Esophagus (tissue), 2 donors: Measurements from ENCODE around the gene TMEM120B. TPM values are rescaled to one million over a fixed set of nuclear protein-coding genes. Genes with fewer than 3 reads are reported as not detected.

Source experiments
- H3K27ac ChIP-seq, 2 donors: one replicate each; pipeline ENCODE4 v1.5.1; 2013; ENCODE audit warnings: low read depth in 2 of 2, mild to moderate bottlenecking in 2 of 2, inconsistent platforms in 1 of 2, low read length in 1 of 2, moderate library complexity in 1 of 2
- H3K27me3 ChIP-seq, 2 donors: one replicate each; pipeline ENCODE4 v1.6.1; 2013; ENCODE audit warnings: low read length in 2 of 2, control low read depth in 1 of 2, mild to moderate bottlenecking in 1 of 2; ENCODE audit not compliant: insufficient read depth in 2 of 2, control insufficient read depth in 1 of 2
- H3K36me3 ChIP-seq, 2 donors: one replicate each; pipeline ENCODE4 v1.6.1; 2013; ENCODE audit warnings: low read length in 1 of 2; ENCODE audit not compliant: control insufficient read depth in 2 of 2, insufficient read depth in 2 of 2
- H3K4me1 ChIP-seq, 2 donors: one replicate each; pipeline ENCODE4 v1.6.1; 2013; ENCODE audit warnings: low read length in 1 of 2; ENCODE audit not compliant: control insufficient read depth in 2 of 2, insufficient read depth in 2 of 2
- H3K4me3 ChIP-seq, 2 donors: one replicate each; pipeline ENCODE4 v1.5.1; 2013; ENCODE audit warnings: low read length in 2 of 2, mild to moderate bottlenecking in 2 of 2, low read depth in 1 of 2, moderate library complexity in 1 of 2
- H3K9me3 ChIP-seq, 2 donors: one replicate each; pipeline ENCODE4 v1.6.1; 2013; ENCODE audit warnings: mild to moderate bottlenecking in 2 of 2, low read depth in 1 of 2, low read length in 1 of 2, moderate library complexity in 1 of 2; ENCODE audit not compliant: control insufficient read depth in 2 of 2, insufficient read depth in 1 of 2
- WGBS, 2 donors: extraction: QIAGEN DNeasy Blood & Tissue Kit; methylation state at CpG; one replicate each; pipeline ENCODE4 v1.1.7; 2013; 5-methylcytosine and 5-hydroxymethylcytosine counted together
- polyA plus RNA-seq, 2 donors: library from polyadenylated mRNA; stranded (reverse); fragments of 200-250 nt; gene quantifications; one replicate each; pipeline ENCODE4 v1.2.3, GENCODE V29; 2013
- donor health status: healthy with polysubstance abuse.
- donor health status: Bipolar disorder and iron deficiency.

The TMEM120B gene
- polyA plus RNA-seq, 2 donors, result 1.9 to 5.1 TPM

- Histone ChIP-seq H3K4me1 (peaks cover 2 to 34% of the 10 kb centered on the region in 2 donors), H3K27ac (peak within 1 kb of the TSS; percentile 84 to 86)
- WGBS, 2 donors, result 1 to 2% methylated on average over 35 to 36 of the region's 36 CpGs
These were observed 80.9 kb downstream of the TMEM120B start, which contains the start of gene RHOF for GRCh38 chr12:121793440-121793837. Gene RHOF, minus strand, starts transcription at chr12:121793688. Its CDS starts 55 bp downstream, at chr12:121793633.

DNA sequence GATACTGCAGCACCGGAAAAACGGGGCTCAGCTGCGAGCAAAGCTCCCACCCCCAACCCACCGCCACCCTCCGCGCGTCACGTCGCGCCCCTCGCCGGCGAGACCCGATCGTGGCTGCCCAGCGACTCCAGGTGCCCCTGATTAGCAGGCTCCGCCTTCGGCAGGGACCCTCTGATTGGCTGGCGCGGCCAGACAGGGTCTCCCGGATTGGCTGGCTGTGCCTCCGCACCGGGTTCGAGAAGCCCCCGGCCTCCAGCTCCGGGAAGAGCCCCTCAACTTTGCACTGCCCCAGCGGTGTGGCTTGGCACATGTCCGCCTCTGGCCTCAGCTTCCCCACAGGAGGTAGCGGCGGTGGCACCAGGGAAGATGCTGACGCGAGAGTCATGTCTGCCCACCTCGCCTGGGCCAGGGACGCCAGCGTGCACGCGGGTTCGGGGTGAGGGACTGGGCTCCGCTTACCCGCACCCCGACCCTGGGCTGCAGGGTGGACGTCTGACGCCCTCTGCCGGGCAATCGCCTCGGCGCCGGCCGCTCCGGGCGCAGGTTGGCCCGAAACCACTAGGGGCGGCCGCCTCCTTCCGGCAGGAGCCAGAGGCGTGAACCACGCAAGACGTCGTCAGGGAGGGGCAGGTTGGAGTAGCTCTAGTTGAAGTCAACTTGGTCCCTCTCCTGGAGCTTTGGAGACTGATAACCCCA, 81.4 kb downstream of the TMEM120B start:
- Histone ChIP-seq H3K27ac (peak overlapping the region; percentile 84 to 86), H3K9me3 (no peaks in the 10 kb centered on the region), H3K4me1 (peaks cover 2 to 36% of the 10 kb centered on the region in 2 donors), H3K36me3 (peaks cover 0 to 10% of the 10 kb centered on the region in 2 donors), H3K27me3 (no peaks in the 10 kb centered on the region), H3K4me3 (peak overlapping the region; percentile 48 to 49)
- 1% methylated on average over 56 to 59 of the region's 59 CpGs for WGBS, 2 donors

More at GRCh38 chr12:121793440-121793837, 80.9 kb downstream of the TMEM120B start, which contains the start of gene RHOF:
- Histone ChIP-seq H3K4me3 (peak within 1 kb of the TSS; percentile 48 to 49), H3K9me3 (no peaks in the 10 kb centered on the region), H3K27me3 (no peaks in the 10 kb centered on the region), H3K36me3 (peaks cover 0 to 10% of the 10 kb centered on the region in 2 donors)

DNA sequence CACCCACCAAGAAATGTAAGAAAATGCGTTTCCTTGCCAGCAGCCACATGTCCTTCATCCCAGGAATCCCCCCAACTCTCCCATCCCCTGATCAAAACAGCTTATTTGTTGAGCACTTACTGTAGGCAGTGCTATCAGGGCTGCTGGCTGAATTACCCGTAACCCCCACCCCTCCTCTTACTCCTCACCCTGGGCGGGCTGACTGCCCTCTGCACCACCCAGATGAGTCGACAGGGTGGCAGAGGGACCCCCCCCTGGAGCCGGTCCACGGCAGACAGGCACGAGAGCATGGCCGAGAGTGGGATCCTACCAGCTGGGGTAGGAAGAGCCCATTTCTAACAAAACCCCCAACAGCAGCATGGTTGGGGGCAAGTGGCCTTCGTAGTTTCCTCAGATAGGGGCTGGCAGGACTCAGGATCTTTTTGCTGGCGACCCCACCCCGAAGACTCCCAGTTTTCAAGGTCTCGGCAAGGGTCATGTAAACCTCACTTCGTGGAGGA, 82.0 kb downstream of the TMEM120B start:
- WGBS, 2 donors, result 1 to 3% methylated on average over 13 of the region's 13 CpGs
- Histone ChIP-seq H3K4me3 (peak overlapping the region in 1 of 2 donors; percentile 12), H3K27me3 (no peaks in the 10 kb centered on the region), H3K27ac (peak overlapping the region; percentile 84 to 86), H3K36me3 (peaks cover 0 to 10% of the 10 kb centered on the region in 2 donors), H3K9me3 (no peaks in the 10 kb centered on the region), H3K4me1 (peaks cover 2 to 36% of the 10 kb centered on the region in 2 donors)

GRCh38 chr12:121795034-121795968, 82.7 kb downstream of the TMEM120B start:
- Histone ChIP-seq H3K4me1 (peaks cover 2 to 36% of the 10 kb centered on the region in 2 donors), H3K27me3 (no peaks in the 10 kb centered on the region), H3K36me3 (peaks cover 0 to 10% of the 10 kb centered on the region in 2 donors), H3K27ac (peak overlapping the region; percentile 84 to 86), H3K4me3 (peak overlapping the region in 1 of 2 donors; percentile 12), H3K9me3 (no peaks in the 10 kb centered on the region)
- 31 to 34% methylated on average over 15 of the region's 15 CpGs for WGBS, 2 donors

- WGBS, 2 donors, result 16 to 18% methylated on average over 39 of the region's 39 CpGs
- Histone ChIP-seq H3K27ac (peak overlapping the region; percentile 99 to 100), H3K36me3 (peaks cover 0 to 10% of the 10 kb centered on the region in 2 donors), H3K9me3 (no peaks in the 10 kb centered on the region), H3K4me1 (peaks cover 2 to 36% of the 10 kb centered on the region in 2 donors), H3K27me3 (no peaks in the 10 kb centered on the region), H3K4me3 (peak overlapping the region; percentile 42 to 88)
These were observed 84.6 kb downstream of the TMEM120B start for GRCh38 chr12:121796855-121797751.

DNA sequence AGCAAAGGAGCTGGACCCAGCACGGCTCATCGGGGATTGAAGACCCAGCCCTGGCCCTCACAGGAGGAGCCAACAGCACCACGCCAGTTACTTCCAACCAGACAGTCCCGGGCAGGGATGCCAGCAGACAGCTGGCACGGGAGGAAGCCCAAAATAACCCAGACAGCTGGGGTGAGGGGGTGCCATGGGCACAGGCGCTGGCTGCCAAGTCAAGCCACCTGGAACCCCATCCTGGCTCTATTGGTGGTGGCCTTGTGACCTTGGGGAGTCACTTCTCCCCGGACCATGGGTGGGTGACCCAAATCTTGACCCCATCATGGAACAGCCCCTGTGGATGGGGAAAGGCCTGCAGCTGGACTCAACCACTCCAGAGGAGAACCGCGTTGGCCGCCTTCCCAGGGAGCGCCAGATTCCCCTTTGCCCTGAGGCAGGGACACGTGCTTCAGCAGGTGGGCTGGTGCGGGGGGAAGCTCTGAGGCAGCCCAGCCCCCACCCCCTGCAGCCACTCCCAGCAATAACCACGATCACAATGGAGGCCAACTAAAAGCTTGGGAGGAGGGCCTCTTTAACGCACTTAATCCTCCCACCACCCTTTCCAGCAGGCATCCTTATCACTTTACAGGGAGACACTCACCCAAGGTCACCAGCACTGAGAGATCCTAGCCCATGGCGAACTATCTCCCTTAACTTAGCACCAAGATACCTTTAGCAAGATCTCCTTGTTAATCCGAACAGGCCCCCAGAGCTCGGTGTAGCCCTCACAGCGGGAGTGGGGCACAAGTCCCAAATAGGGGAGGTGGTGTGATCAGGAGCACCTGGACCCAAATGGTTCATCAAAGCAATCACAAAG, 85.6 kb downstream of the TMEM120B start:
- peaks cover 0 to 10% of the 10 kb centered on the region in 2 donors for H3K36me3 ChIP-seq
- WGBS, 2 donors, result 21 to 25% methylated on average over 19 of the region's 19 CpGs
- H3K4me1 ChIP-seq, result peaks cover 2 to 36% of the 10 kb centered on the region in 2 donors
- H3K9me3 ChIP-seq, result no peaks in the 10 kb centered on the region
- peak overlapping the region; percentile 99 to 100 for H3K27ac ChIP-seq
- H3K27me3 ChIP-seq, result no peaks in the 10 kb centered on the region
- peak overlapping the region; percentile 42 to 88 for H3K4me3 ChIP-seq

DNA sequence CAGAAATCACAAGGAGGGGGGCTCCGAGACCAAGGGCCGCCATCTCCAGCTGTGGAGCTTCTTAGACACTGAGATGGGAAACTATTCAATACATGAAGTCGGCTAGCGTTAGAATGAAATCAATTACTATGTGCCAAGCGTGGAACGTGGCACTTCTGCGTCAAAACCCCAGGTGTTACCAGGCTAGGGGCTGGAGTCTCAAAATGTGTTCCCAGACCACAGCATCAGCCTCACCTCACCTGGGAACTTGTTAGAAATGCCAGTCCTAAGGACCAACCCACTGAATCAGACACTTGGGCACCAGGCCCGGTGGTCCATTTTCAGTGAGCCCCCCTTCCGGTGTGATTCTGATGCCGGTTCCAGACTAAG, 86.2 kb downstream of the TMEM120B start:
- no peaks in the 10 kb centered on the region for H3K9me3 ChIP-seq
- H3K36me3 ChIP-seq, result peaks cover 0 to 10% of the 10 kb centered on the region in 2 donors
- peaks cover 2 to 35% of the 10 kb centered on the region in 2 donors for H3K4me1 ChIP-seq
- peak overlapping the region; percentile 99 to 100 for H3K27ac ChIP-seq
- WGBS, 2 donors, result 34 to 39% methylated on average over 10 of the region's 10 CpGs
- H3K4me3 ChIP-seq, result peak overlapping the region; percentile 42 to 88
- H3K27me3 ChIP-seq, result no peaks in the 10 kb centered on the region

GRCh38 chr12:121799156-121799841, 86.7 kb downstream of the TMEM120B start:
- Histone ChIP-seq H3K36me3 (peaks cover 0 to 10% of the 10 kb centered on the region in 2 donors), H3K9me3 (no peaks in the 10 kb centered on the region), H3K27me3 (no peaks in the 10 kb centered on the region), H3K27ac (peak overlapping the region; percentile 99 to 100), H3K4me1 (peaks cover 2 to 30% of the 10 kb centered on the region in 2 donors), H3K4me3 (peak overlapping the region; percentile 71 to 88)
- WGBS, 2 donors, result 8 to 9% methylated on average over 26 to 30 of the region's 30 CpGs
